Measurements from ENCODE around the gene MCL1.
A peak's percentile ranks its signal among the peaks of the same experiment; 100 is the strongest.

DNA sequence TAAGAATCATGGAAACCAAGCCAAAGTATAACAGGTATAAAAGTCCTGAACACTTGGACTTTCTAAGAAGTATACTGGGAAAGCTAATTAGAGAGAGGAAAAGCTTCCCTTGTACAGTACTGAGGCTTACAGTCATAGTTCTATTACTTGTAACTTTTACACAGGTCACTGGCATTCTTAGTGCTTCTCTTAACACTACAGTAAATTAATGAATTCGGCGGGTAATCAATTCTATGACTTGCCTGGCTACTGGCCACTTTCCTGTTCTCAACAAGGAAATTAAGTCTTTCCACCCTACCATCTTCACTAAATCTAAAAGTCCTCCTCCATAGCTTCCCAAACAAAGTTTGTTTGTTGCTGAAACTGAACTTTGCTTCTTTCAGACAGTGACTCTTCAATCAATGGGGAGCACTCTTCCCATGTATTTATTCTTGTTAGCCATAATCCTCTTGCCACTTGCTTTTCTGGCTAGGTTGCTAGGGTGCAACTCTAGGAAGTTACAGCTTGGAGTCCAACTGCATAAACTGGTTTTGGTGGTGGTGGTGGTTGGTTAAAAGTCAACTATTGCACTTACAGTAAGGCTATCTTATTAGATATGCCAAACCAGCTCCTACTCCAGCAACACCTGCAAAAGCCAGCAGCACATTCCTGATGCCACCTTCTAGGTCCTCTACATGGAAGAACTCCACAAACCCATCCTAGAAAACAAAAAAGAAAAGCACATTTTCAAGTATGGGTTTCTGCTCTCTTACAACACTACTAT lies 2.4 kb downstream of the MCL1 start:
- peak in 1 of 2 donors; percentile 19 for TF ChIP-seq POLR2A (IDR thresholded peaks at IDR 0.05)
- TF ChIP-seq, protein P1, sequence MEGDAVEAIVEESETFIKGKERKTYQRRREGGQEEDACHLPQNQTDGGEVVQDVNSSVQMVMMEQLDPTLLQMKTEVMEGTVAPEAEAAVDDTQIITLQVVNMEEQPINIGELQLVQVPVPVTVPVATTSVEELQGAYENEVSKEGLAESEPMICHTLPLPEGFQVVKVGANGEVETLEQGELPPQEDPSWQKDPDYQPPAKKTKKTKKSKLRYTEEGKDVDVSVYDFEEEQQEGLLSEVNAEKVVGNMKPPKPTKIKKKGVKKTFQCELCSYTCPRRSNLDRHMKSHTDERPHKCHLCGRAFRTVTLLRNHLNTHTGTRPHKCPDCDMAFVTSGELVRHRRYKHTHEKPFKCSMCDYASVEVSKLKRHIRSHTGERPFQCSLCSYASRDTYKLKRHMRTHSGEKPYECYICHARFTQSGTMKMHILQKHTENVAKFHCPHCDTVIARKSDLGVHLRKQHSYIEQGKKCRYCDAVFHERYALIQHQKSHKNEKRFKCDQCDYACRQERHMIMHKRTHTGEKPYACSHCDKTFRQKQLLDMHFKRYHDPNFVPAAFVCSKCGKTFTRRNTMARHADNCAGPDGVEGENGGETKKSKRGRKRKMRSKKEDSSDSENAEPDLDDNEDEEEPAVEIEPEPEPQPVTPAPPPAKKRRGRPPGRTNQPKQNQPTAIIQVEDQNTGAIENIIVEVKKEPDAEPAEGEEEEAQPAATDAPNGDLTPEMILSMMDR (IDR thresholded peaks at IDR 0.05), result no peak
